ENCODE results near the gene EVI5.

- TF ChIP-seq CTCF (IDR thresholded peaks at IDR 0.05), result no peak
- TF ChIP-seq POLR2A (IDR thresholded peaks at IDR 0.05), result no peak
These were observed 246.9 kb downstream of the EVI5 start for GRCh38 chr1:92538048-92538412.

Data from body of pancreas (tissue), 4 donors.